Psoas muscle (tissue), 8 donors: ENCODE measurements around the gene BMPER. TPM values are rescaled to one million over a fixed set of nuclear protein-coding genes. Genes with fewer than 3 reads are reported as not detected.

Source experiments
- ATAC-seq, 4 donors: fragments of 200-7000 bp; cut with Tn5 transposase; one replicate each; pipeline ENCODE4 v1.9.1; 2020; ENCODE audit warnings: moderate library complexity in 3 of 4, mild to moderate bottlenecking in 2 of 4
- DNase-seq, 2 donors: peaks; one replicate each; pipeline ENCODE4 v3.0.0-alpha.2; 2020
- H3K27ac ChIP-seq: fragments of 200-600 bp; one replicate; pipeline ENCODE4 v1.8.0; 2022
- H3K27me3 ChIP-seq, 3 donors: fragments of 200-600 bp in 1 of 3; one replicate each; pipeline versions ENCODE4 v1.6.1 to v1.8.0; 2013 to 2022; ENCODE audit warnings: low read length in 2 of 3, mild to moderate bottlenecking in 2 of 3, moderate library complexity in 1 of 3; ENCODE audit not compliant: insufficient read depth in 3 of 3
- H3K36me3 ChIP-seq, 2 donors: fragments of 200-600 bp in 1 of 2; one replicate each; pipeline versions ENCODE4 v1.6.1 to v1.8.0; 2013 to 2022; ENCODE audit warnings: low read depth in 1 of 2, mild to moderate bottlenecking in 1 of 2, moderate library complexity in 1 of 2; ENCODE audit not compliant: insufficient read depth in 1 of 2
- H3K4me1 ChIP-seq: fragments of 200-600 bp; one replicate; pipeline ENCODE4 v1.8.0; 2022
- H3K4me3 ChIP-seq: fragments of 200-600 bp; one replicate; pipeline ENCODE4 v1.8.0; 2022; ENCODE audit warnings: mild to moderate bottlenecking
- H3K9me3 ChIP-seq: fragments of 200-600 bp; one replicate; pipeline ENCODE4 v1.8.0; 2022
- CTCF ChIP-seq: fragments of 200-600 bp; IDR thresholded peaks from one replicate; pipeline ENCODE4 v1.8.0; 2022; ENCODE audit warnings: antibody characterized with exemption
- WGBS, 3 donors: extraction: QIAGEN DNeasy Blood & Tissue Kit; methylation state at CpG; one replicate each; pipeline versions ENCODE4 v1.1.6 to v1.1.7; 2013; 5-methylcytosine and 5-hydroxymethylcytosine counted together
- intact Hi-C, 2 donors: fragments of 100-400 bp; cut with DNase I; formaldehyde crosslinking; loops; one replicate each; pipeline versions ENCODE4 v1.11.0 to v1.14.2; 2022
- polyA plus RNA-seq, 3 donors: library from polyadenylated mRNA; stranded (reverse); fragments of 200-250 nt; gene quantifications; one replicate each; pipeline ENCODE4 v1.2.3, GENCODE V29; 2013
- total RNA-seq, 4 donors: library from RNA; stranded (reverse); fragmentation: NEBNext Ultra II Directional in 2 of 4; extraction: Animal tissue kit (Norgen Biotek cat#: 25700) in 2 of 4; gene quantifications; one replicate each; pipeline versions ENCODE4 v1.2.1 to v1.2.4, GENCODE V29; 2021 to 2023
- donor health status: healthy with polysubstance abuse.
- donor health status: DM: no; HTN: no; CAD: no; lungs with moderate emphysema.
- donor health status: Bipolar disorder and iron deficiency.
- donor health status: healthy.
- donor health status: DM: yes; HTN: yes; CAD: no.
- donor health status: DM: no; HTN: no; CAD: no.
- donor health status: DM: no; HTN: no; CAD: no.
- donor health status: DM: yes; HTN: yes; CAD: no.

Gene BMPER
- total and polyA plus RNA-seq, 7 donors: 1.0 to 7.6 (median 2.4) TPM

DNA sequence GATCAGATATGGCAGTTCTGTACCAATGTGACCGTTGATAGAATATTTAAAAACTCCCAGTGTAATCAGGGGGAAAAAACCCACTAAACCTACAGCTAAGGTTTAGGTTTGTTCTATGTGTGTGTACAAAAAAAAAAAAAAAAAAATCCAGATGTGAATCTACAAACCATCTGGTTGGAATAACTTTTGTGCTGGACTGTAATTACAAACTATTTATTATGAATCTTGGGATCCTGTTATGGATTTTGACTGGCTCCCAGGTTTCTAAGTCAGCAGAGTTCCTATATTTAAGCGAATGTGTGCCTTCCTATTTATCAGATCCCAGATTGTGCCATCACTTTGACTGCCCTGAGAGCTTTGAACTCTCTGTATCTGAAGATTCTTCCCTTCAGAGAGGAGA lies 29.1 kb downstream of the BMPER start:
- no peaks in the 10 kb centered on the region for H3K9me3 ChIP-seq
- DNase-seq: no peak
- peaks cover 11% of the 10 kb centered on the region for H3K4me1 ChIP-seq
- H3K36me3 ChIP-seq: no peaks in the 10 kb centered on the region
- H3K4me3 ChIP-seq: no peak overlapping the region
- TF ChIP-seq CTCF: no peak
- no peak overlapping the region for H3K27ac ChIP-seq
- intact Hi-C loops: loop anchor here (5.0 to 10.0 kb wide), 3 partner anchors 690 to 750 kb away; no protein-coding TSS in a partner anchor
- 93 to 97% (median 95%) methylated on average over 2 of the region's 2 CpGs for WGBS, 3 donors
- ATAC-seq: no peak
- H3K27me3 ChIP-seq: no peaks in the 10 kb centered on the region

DNA sequence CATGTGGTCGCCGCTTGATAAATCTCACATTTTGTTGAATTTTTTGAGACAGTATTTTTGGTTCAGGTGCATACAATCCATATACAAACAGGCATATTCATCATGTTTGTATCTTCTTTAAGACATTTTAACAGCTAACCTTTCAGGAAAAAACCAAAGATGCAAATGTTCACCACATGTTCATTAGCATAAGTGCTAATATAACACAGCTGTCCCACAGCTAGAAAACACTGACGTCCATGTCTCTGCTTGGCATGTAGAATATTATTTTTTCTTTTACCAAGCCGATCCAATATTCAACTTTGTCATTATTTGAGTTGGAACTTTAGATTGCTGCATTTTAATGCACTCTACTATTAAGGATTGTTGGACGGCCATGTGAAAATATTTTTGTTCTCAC lies 31.2 kb downstream of the BMPER start:
- TF ChIP-seq CTCF: no peak
- no peak overlapping the region for H3K27ac ChIP-seq
- no peaks in the 10 kb centered on the region for H3K27me3 ChIP-seq
- intact Hi-C loops: loop anchor here (10.0 kb wide), 2 partner anchors 692 to 752 kb away; no protein-coding TSS in a partner anchor
- no peak overlapping the region for H3K4me3 ChIP-seq
- DNase-seq (no peak), ATAC-seq (no peak)
- H3K36me3 ChIP-seq: no peaks in the 10 kb centered on the region
- H3K9me3 ChIP-seq: no peaks in the 10 kb centered on the region
- H3K4me1 ChIP-seq: peaks cover 11% of the 10 kb centered on the region
- WGBS, 3 donors: 75 to 83% (median 77%) methylated on average over 5 of the region's 5 CpGs

DNA sequence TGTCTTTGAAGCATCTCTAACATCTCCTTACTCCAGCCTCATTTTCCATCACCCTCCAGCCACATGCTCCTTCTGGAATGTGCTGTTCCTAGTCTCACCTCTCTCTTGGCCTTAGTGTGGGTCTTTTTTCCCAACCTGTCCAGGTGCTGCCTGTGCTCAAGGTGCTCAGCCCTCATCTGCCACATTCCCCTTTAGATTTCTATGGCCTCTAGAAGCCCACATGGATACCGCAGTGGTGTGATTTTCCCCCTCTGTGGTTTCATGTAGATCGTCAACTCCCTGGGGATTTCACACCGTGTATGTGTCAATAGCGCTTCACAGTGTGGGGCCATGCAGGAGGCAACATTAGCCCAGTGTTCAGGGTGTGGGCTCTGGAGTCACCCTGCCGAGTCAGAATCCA lies 32.5 kb downstream of the BMPER start:
- H3K9me3 ChIP-seq: no peaks in the 10 kb centered on the region
- no peak overlapping the region for H3K27ac ChIP-seq
- H3K36me3 ChIP-seq: no peaks in the 10 kb centered on the region
- TF ChIP-seq CTCF: no peak
- H3K27me3 ChIP-seq: no peaks in the 10 kb centered on the region
- H3K4me1 ChIP-seq: peaks cover 7% of the 10 kb centered on the region
- 60 to 62% (median 61%) methylated on average over 5 of the region's 5 CpGs for WGBS, 3 donors
- intact Hi-C loops: loop anchor here (10.0 kb wide), 2 partner anchors 693 to 753 kb away; no protein-coding TSS in a partner anchor
- H3K4me3 ChIP-seq: no peak overlapping the region
- DNase-seq: no peak
- no peak for ATAC-seq

DNA sequence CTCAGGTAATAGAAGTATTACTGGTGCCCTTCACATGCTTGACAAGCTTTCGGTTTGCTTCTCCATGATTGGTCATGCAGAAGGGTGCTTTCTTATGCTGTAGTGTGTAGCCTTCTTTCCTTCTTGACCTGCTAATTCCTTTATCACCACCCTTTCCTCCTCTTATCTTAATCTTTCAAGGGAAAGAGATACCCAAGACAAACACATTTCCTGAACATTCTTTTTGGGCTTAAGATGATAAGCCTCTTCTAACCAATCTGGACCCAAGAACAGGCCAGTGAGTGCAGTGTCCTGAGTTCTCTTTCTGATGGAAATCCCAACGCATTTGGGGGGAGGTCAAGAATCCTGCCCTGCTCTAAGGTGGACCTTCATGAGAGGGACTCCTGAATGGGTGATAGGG lies 33.8 kb downstream of the BMPER start:
- Histone ChIP-seq H3K36me3 (no peaks in the 10 kb centered on the region), H3K27me3 (no peaks in the 10 kb centered on the region), H3K27ac (no peak overlapping the region), H3K4me3 (no peak overlapping the region), H3K9me3 (no peaks in the 10 kb centered on the region), H3K4me1 (no peaks in the 10 kb centered on the region)
- no peak for TF ChIP-seq CTCF
- intact Hi-C loops: loop anchor here (10.0 kb wide), 2 partner anchors 694 to 754 kb away; no protein-coding TSS in a partner anchor
- WGBS, 3 donors: 95 to 98% (median 95%) methylated on average over 2 of the region's 2 CpGs
- DNase-seq: no peak
- ATAC-seq: no peak

GRCh38 chr7:33940503-33940902 lies 35.2 kb downstream of the BMPER start:
- no peak for DNase-seq
- ATAC-seq: no peak
- H3K4me3 ChIP-seq: no peak overlapping the region
- H3K27ac ChIP-seq: no peak overlapping the region
- H3K9me3 ChIP-seq: no peaks in the 10 kb centered on the region
- no peaks in the 10 kb centered on the region for H3K4me1 ChIP-seq
- H3K27me3 ChIP-seq: no peaks in the 10 kb centered on the region
- intact Hi-C loops: no loop called here
- no peaks in the 10 kb centered on the region for H3K36me3 ChIP-seq
- no peak for TF ChIP-seq CTCF
